Astrocyte (in vitro differentiated cells and primary cell): ENCODE data around the gene GPM6B.

Source experiments
- CTCF ChIP-seq: IDR thresholded peaks from 2 replicates; pipeline ENCODE4 v1.5.1; 2011; ENCODE audit warnings: low read depth, mild to moderate bottlenecking, inconsistent platforms, low read length, moderate library complexity; ENCODE audit not compliant: insufficient read depth
- EZH2 ChIP-seq: IDR thresholded peaks from 2 replicates; pipeline ENCODE4 v1.6.1; 2012; ENCODE audit warnings: mild to moderate bottlenecking, low read length, inconsistent platforms; ENCODE audit not compliant: insufficient read depth

- TF ChIP-seq CTCF (no peak), EZH2 (no peak)
These were observed 39.0 kb upstream of the GPM6B start for GRCh38 chrX:13855689-13856450.
